GM21576 (cell line): ENCODE data around the gene CTCF.
A peak's percentile ranks its signal among the peaks of the same experiment; 100 is the strongest.

ENCODE experiments used
- ATAC-seq: cut with Tn5 transposase; IDR thresholded peaks from one replicate; pipeline ENCODE4 v1.9.1; 2021; ENCODE audit warnings: mild to moderate bottlenecking, moderate library complexity; ENCODE audit not compliant: unreplicated experiment

CTCF gene

DNA sequence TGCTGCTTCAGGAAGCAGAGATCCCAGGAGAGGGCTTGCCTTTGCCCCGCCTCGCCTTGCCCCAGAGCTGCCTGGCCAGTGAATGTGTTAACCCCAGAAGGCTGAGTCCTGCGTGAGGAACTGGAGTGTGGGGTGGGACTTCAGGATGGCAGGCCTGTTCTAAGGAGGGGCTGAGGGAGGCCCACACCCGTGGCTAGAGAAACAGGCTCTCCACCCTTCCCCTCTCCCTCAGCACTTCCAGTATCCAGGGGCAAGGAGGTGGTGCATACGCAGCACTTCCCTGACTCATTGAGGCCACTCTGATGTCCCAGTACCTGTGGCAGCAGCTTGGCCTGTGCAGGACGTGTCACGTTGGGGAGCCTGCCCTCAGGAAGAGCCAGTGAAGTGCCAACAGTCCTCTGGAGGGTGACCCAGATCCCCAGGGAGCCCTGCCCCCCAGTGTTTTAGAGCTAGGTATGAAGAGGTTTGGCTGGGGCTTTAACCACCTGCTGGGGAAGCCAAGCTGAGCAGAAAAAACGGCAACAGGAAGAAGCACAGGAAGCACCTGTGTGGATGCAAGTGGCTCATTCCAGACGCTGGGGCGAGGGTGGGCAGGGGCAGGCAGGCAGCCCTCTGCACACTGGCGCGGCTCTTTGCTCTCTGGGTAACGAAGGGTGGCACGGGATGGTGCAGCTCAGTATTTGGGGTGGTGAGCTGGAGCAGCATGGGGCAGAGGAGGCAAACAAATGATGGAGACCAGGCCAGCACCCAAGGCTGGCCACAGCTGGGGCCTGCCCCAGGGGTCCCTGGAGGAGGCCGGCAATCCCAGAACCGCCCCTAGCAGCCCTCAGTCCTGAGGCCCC is 14.7 kb upstream of the CTCF start:
- peak; percentile 38 for ATAC-seq

DNA sequence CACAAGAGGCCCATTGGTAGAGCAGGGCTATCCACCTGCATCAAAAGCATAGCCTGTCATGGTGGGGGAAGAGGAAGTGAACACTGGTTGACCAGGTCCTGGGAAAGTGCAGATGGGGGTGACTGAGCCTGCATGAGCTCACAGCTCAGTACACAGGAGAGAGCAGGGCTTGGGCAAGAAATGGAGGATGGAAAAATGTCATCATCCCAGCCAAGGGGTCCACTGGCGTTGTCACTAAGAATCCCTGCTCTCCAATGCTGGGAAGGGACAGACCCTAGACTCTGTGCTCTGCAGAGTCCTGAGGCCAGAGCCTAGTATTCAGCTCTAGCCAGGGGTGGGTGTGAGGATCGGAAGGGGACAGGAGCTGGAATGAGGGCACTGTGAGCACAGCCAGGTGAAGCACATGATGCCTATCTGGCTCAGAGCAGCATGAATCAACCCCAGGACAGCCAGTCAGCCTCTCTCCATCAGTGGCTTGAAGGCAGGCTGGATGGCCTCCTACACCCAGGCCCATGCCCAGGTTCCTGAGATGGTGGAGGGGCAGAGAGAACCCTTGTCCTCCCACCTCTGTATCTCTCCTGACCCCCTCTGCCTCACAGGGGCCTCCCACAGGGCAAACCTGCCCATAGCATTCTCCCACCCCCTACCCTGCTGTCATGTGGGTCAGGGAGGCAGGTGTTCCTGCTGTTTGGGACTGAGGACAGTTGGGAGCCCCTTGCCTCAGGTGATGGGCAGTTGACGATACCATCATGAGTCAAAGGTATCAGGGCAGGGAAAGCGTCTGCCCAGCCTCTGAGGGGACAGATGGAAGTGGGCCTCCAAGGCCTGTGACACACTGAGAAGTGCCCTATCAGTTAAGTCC is 13.8 kb upstream of the CTCF start:
- ATAC-seq = peak; percentile 43

DNA sequence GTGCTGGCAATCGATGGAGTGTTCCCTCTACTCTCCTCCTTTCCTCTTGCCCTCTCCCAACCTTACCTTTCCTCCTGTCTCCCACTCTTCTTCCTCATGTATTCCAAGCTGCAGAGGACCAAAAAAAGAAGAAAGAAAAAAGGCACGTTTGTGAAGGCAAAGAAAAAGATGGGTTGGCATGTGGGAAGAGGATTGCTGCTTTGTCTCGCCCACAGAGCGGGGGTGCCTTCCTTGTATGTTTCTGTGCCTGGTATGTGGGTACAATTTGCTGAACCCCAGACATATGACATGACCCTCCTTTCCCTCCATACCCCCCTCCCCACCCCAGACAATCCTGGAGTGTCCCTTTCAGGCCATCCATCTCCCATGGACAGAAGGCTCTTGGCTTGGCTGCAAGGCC is 13.1 kb upstream of the CTCF start:
- ATAC-seq = no peak

DNA sequence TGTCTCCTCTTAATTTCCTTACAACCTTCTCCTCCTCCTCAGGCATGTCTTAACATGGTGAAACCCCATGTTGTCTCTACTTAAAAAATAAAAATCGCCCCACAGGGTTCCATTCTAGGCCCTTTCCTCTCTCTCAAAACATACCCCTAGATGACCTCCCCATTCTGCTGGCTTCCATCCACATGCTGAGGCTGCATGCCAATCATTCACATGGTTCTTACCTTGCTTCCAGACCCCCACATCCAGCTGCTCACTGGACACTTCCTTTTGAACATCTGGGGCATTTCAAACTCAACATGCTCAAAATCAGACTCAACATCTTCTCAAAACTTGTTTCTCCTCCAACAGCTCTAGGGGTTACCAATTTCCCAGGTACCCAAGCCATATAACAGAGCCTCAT is 12.4 kb upstream of the CTCF start:
- no peak for ATAC-seq

DNA sequence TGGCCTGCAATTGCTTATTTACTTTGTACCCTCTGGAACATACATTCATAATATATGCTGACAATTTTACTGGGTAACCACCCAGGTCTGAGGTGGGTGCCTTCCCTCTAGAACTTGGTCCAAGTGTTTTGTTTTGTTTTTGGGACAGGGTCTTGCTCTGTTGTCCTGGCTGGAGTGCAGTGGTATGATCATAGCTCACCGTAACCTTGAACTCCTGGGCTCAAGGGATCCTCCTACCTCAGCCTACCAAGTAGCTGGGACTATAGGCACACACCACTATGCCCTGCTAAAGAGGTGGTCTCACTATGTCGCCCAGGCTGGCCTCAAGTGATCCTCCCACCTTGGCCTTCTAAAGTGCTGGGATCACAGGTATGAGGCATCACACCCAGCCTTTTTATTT is 11.2 kb upstream of the CTCF start:
- ATAC-seq = no peak

DNA sequence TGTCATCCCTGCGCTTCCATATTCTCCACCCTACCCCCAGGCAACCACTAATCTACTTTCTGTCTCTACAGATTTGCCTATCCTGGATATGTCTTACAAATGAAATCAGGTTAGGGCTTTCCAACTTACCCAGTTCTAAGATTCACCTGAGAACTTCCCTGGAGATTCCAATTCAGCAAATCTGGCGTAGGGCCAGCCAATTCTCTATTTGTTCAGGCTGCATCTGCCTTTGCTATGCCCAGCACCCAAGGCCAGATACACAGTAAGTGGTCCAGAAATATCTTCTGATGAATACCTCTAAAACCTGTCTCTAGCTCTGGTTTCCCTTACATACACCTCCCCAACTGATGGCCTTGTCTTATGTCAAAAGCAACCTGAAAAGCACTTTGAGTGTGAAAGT is 10.4 kb upstream of the CTCF start:
- ATAC-seq = no peak

DNA sequence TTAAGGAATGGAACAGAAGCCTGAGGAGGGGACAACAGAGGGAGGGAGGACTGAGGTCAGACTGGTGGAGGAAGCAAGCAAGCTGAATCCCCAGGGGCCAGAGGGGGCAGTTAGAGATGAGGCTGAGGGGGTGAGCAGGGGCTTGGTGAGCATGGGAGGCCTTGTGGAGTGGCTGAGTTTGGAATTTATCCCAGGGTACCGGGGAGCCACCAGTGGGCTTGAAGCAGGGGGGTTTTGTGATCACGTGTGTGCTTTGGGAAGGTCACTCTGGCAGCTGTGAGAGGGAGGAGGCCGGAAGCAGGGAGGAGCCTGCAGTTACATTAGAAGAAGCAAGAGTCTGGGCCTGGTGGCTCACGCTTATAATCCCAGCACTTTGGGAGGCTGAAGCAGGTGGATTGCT is 9.8 kb upstream of the CTCF start:
- no peak for ATAC-seq

DNA sequence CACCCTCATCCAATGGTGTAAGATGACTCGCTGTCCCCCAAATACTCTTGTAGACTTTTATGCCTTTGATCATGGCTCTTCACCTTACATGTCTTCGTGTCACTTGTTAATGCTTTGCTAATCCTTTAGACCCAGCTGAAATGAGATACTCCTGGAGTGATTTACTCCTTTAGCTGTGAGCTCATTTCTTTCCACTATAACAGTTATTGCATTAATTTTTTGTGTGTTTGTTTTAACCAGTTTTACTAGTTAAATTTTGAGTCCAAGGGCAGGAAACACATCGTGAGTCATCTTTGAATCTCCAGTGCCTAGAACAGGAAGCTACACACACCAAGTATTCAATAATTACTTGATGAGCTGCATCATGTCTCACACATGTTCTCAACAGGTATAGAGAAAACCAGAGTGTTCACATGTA is 6.5 kb upstream of the CTCF start:
- no peak for ATAC-seq

DNA sequence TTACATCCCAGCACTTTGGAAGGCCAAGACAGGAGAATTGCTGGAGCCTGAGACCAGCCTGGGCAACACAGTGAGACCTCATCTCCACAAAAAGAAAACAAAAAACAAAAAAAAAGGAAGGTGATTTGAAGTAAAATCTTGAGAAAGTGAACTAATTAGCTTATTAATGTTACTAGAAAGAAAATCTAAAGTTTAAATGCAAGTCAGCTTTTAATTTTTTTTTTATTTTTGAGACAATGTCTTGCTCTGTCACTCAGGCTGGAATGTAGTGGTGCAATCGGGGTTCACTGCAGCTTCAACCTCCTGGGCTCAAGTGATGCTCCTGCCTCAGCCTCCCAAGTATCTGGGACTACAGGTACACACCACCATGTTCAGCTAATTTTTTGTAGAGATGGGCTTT is 3.5 kb upstream of the CTCF start:
- ATAC-seq = no peak

DNA sequence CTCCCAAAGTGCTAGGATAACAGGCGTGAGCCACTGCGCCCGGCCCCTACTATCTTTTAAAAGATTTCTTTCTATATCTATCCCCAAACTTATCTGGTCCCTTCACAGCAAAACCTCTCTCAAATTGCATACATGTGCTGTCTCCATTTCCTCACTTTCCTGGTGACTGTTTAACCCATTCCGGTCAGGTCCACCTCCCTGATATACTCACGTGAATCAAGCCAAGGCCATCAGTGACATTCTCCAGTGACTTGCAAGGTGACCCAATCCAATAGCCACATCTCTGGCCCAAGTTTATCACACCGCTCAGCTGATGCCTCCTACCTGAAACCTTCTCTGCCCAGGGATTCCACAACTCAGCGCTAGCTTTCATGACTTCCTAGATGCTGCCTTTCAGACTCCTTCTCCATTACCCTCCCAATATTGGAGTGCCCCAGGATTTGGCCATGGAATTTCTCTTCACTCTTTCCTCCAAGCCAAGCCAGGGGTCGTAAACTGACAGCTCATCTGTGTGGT is 1.4 kb upstream of the CTCF start:
- ATAC-seq = no peak

DNA sequence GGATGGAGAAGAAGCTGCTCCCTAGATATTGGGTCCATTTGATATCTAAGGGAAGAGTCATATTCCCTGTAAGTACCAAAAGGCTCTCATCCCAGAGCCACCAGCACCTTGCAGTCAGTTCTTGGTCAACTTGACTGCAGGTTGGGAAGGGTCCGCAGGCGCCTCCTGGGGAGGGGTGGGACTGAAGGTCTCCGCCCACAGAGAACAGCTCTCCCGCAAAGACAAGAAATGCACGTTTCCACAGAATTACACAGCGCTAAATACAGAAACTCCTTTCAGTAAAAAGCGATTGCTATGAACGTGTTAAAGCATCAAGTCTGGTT is 864 bp upstream of the CTCF start:
- no peak for ATAC-seq

DNA sequence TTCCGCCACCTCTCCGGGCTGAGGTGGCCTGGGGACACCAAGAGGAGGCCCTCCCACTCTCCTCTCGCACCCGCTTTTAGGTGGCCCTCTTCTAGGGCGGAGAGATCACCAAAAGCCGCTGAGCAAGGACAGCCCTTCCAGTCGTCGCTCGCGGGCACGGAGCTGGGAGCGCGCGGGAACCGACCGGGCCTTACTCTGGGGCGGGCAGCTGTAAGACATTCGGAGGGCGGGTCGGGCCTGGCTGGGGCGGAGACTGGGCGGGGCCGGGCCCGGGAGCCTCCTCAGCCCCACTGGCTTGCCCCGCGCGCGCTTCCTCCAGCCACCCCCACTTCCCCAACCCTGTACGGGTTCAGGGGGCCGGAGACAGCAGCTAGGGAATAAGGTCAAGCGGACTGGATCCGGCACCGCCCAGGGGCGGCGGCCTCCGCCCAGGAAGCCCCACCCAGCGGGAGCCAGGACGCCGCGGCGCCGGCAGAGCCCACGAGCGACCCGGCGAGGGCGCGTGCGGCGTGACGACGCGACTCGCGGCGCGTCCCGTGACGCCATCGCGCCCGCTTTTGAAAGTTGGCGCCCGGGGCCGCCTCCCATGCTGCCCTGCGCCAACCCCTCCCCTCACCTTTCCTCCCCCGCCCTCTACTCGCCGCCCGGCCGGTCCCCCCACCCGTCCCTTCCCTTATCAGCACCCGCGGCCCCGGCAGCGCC is 351 bp upstream of the CTCF start:
- peak; percentile 77 for ATAC-seq

DNA sequence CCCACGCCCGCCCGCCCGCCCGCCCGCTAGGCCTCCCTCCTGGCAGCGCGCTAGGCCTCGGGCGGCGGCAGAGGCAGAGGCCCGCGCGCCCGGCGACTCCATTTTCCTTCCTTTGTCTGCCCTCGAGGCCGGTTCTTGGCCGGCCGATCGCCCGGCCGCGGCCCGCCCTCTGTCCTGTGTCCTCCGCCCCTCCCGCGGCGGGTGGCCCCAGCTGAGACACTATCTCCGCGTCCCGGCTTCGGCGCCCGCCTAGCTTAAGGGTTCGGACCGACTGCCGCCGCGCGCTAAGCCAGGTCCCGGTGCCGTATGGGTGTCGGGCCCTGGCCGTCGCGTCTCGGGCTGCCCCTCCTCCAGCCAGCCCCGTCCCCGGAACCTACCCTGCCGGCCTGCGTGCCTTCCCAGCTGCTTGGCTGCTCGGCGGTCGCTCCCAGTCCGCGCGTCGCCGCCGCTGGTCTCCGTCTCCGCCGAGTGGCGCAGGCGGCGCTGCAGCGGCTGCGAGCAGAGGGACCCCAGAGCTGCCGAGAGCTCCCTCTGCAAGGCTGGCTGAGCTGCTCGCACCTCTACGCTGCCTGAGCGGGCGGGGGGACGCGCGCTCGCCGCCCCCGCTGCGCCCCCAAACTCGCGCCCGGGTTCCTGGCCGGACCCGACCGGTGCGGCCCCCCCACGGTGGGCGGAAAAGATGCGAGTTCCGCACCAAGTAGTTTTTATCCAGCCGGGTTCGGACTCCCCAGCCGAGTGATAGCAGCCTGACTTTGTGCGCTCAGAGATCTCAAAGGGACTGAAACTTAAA is 787 bp downstream of the CTCF start:
- ATAC-seq = peak; percentile 6

DNA sequence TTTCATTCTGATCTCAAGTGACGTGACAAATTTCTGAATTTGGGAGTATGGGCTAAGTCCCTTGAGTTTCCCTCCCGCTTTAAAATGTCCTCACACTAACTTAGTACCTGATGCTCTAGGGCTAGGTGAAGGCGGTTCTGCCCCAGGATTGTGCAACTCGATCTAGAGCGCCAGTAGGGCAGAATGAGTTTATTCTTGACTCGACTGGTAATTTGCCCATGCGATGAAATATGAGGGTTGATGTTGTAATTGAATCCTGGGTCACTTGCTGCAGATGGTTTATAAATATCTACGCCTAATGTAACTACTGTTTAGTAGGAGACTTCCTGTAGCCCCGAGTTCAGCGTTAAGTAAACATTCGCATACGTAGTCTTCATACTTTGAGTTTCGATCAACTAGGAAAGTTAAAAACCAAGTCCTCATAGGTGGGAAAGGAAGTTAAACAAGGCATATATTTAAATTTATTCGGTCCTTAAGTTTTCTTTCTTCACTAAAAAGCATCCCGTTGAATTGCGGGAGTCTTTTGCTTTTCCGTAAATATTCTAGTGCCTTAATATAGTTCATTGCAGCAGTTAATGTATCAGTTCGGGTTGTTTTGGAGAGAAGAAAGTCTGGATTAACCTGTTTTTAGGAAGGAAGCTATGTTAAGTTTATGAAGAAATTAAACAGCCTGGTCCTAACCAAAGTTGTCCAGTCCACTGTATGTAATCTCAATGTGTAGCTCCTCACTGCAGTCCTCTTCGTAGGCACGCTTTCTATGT is 1.6 kb downstream of the CTCF start:
- no peak for ATAC-seq

DNA sequence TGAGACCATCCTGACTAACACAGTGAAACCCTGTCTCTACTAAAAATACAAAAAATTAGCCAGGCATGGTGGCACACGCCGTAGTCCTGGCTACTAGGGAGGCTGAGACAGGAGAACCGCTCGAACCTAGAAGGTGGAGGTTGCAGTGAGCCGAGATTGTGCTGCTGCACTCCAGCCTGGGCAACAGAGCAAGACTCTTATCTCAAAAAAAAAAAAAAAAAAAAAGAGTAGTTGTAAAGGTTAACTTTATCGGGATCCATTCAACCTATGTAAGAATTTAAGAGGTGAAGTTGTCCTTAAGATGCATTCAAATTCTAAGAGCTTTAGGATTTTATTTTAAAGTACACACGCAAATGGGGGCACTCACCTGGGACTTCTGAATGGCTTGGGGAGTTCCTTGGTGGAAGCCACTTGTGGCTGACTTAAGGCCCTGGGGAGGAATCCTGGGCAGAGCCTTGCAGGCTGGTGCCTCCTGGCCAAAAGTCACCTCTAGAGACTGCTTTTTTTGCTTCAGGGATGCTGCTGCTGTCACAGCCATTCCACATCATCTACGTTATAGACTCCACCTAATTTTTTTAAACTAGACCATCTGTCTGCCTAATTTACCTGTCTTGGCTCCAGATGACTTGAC is 3.3 kb downstream of the CTCF start:
- ATAC-seq = no peak

DNA sequence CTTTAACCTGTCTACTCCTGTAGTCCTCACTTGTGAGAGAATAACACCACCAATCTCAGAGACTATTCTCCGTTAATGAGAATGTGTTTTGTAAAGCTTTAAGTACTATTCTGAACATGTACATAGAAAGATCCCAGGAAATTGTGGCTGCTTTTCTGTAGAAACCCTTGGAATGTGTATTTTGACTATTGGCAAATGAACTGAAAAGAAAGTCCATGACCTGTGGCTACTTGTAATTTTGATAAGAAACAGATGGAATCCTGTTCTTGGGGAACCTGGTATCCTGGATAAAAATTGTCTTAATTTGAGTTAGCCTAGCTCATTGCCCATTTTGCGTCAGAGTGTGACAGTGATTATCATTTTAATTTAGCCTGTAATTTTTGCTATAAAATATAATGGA is 9.1 kb downstream of the CTCF start:
- no peak for ATAC-seq

DNA sequence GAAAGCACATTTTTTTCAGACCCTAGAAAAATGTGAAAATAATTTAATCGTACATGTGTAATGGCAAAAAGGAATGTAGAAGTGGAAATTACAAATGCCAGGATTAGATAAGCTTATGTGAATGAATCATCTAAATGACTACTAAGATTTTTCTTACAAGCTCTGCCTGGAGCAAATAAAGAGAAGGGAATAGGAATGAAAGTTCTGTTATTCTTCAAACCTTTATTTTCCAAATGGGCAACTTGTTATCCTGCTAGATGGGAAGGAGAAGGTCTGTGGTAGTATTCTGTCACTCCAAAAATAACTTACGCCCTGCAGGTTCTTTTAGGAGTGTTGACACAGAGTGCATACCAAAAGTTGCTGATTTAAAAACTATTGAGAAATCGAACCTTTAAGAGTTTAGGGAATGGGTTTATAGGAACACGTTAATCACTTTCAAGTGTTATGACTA is 9.7 kb downstream of the CTCF start:
- no peak for ATAC-seq

DNA sequence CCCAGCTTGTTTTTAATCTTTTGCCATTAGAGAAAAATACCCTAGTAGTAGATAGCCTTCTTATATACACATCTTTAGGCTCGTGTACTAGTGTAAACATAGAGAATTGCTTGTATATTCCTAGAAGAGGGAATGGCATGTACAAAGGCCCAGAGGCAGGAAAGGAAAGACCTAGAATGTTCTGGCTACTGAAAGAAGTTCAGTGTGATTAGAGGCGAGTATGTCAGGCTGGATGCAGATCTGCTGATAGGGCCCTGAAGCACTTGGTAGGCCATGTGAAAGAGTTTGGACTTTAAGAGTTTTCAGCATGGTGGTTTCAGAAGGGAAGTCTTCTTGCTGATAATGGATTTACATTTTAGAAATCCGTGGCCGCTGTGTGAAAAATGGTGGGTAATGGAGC is 17.4 kb downstream of the CTCF start:
- no peak for ATAC-seq

DNA sequence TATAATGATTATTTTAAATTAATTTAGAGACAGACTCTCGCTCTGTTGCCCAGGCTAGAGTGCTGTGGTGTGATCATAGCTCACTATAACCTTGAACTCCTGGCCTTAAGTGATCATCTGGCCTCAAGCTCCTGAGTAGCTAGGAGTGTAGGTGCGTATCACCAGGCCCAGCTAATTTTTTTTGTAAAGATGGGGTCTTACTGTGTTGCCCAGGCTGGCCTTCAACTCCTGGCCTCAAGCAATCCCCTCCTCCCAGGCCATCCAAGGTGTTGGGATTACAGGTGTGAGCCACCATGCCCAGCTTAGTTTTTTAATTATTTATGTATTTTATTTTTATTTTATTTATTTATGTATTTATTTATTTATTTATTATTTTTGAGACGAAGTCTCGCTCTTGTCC is 17.9 kb downstream of the CTCF start:
- no peak for ATAC-seq
